Nephron progenitor cell (in vitro differentiated cells): ENCODE measurements around the gene CCDC63.
"Not testable (repeated sequence)": the region's sequence is repeated elsewhere in the genome, so short reads cannot be mapped to it uniquely, and the experiment has no call there.

Source experiments
- DNase-seq: peaks from one replicate; pipeline ENCODE4 v3.0.0; 2021
- H3K27ac Mint-ChIP-seq: 2 replicates; pipeline ENCODE4 v1.8.0; 2021; ENCODE audit warnings: mild to moderate bottlenecking, moderate library complexity, mixed read lengths
- H3K27me3 Mint-ChIP-seq: 2 replicates; pipeline ENCODE4 v1.8.0; 2021; ENCODE audit warnings: mild to moderate bottlenecking, low read depth, mixed read lengths; ENCODE audit not compliant: poor library complexity
- H3K36me3 Mint-ChIP-seq: 2 replicates; pipeline ENCODE4 v1.8.0; 2021; ENCODE audit warnings: low read depth, mixed read lengths
- H3K4me1 Mint-ChIP-seq: 2 replicates; pipeline ENCODE4 v1.8.0; 2021; ENCODE audit warnings: mixed read lengths
- H3K4me3 Mint-ChIP-seq: 2 replicates; pipeline ENCODE4 v1.8.0; 2021; ENCODE audit warnings: mild to moderate bottlenecking, moderate library complexity, mixed read lengths
- H3K9me3 Mint-ChIP-seq: 2 replicates; pipeline ENCODE4 v1.8.0; 2021; ENCODE audit warnings: mild to moderate bottlenecking, moderate library complexity, mixed read lengths
- CTCF ChIP-seq: fragments of 200-600 bp; sonication (generic); IDR thresholded peaks from 2 replicates; pipeline ENCODE4 v1.5.0; 2021; ENCODE audit warnings: antibody characterized with exemption

Gene CCDC63

GRCh38 chr12:110948041-110948440, 101.3 kb downstream of the CCDC63 start:
- Mint-ChIP-seq H3K27ac (no peak overlapping the region), H3K36me3 (no peaks in the 10 kb centered on the region), H3K9me3 (peaks cover 50% of the 10 kb centered on the region), H3K27me3 (peaks cover 13% of the 10 kb centered on the region), H3K4me3 (no peak overlapping the region), H3K4me1 (no peaks in the 10 kb centered on the region)
- TF ChIP-seq CTCF: no peak
- DNase-seq: no peak

- not testable (repeated sequence) for H3K27me3 Mint-ChIP-seq, DNase-seq, H3K36me3 Mint-ChIP-seq, H3K4me1 Mint-ChIP-seq, H3K4me3 Mint-ChIP-seq, H3K27ac Mint-ChIP-seq
- peaks cover 58% of the 10 kb centered on the region for H3K9me3 Mint-ChIP-seq
Measured at GRCh38 chr12:110950466-110950865, 103.7 kb downstream of the CCDC63 start.

GRCh38 chr12:110950867-110951266, 104.1 kb downstream of the CCDC63 start:
- not testable (repeated sequence) for H3K4me1 Mint-ChIP-seq, H3K36me3 Mint-ChIP-seq, H3K27ac Mint-ChIP-seq, H3K27me3 Mint-ChIP-seq, DNase-seq, H3K4me3 Mint-ChIP-seq
- peaks cover 54% of the 10 kb centered on the region for H3K9me3 Mint-ChIP-seq
